Ovary (tissue), 3 donors: ENCODE data around the gene CAV1.

Source experiments
- POLR2A ChIP-seq: fragments of 450-650 bp; IDR thresholded peaks from one replicate; pipeline ENCODE4 v1.6.1; 2017; ENCODE audit warnings: antibody characterized with exemption, mild to moderate bottlenecking, moderate library complexity
- TF ChIP-seq, protein P1 (sequence below), 3 donors: fragments of 450-650 bp in 2 of 3; fragments of 200-600 bp in 1 of 3; IDR thresholded peaks; one replicate each; pipeline versions ENCODE4 v1.5.1 to v1.8.0; 2016 to 2022; ENCODE audit warnings: antibody characterized with exemption in 3 of 3, mild to moderate bottlenecking in 1 of 3
- donor health status: DM: no; HTN: no; CAD: no.

DNA sequence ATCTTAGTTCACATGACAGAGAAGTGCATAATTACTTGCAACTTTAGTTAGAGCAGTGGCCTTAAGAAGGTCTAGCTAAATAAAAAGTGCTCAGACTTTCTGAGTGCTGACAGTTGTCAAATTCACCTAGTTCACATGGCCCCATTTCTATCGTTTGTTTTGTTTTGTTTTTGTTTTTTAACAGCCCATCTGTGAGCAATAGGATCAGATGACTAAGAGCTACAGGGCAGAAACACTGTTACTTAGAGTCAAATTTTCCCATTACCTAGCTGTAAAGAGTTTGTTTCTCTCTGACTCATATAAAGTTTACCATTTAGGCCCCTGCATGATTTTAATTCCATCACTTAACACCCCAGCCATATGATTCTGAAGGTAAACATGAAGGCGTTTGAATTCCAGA lies 18.8 kb downstream of the CAV1 start:
- TF ChIP-seq, protein P1, sequence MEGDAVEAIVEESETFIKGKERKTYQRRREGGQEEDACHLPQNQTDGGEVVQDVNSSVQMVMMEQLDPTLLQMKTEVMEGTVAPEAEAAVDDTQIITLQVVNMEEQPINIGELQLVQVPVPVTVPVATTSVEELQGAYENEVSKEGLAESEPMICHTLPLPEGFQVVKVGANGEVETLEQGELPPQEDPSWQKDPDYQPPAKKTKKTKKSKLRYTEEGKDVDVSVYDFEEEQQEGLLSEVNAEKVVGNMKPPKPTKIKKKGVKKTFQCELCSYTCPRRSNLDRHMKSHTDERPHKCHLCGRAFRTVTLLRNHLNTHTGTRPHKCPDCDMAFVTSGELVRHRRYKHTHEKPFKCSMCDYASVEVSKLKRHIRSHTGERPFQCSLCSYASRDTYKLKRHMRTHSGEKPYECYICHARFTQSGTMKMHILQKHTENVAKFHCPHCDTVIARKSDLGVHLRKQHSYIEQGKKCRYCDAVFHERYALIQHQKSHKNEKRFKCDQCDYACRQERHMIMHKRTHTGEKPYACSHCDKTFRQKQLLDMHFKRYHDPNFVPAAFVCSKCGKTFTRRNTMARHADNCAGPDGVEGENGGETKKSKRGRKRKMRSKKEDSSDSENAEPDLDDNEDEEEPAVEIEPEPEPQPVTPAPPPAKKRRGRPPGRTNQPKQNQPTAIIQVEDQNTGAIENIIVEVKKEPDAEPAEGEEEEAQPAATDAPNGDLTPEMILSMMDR (IDR thresholded peaks at IDR 0.05), result no peak
- no peak for TF ChIP-seq POLR2A
